Measurements from ENCODE around the gene TRIM13.

TRIM13 gene

GRCh38 chr13:50025436-50025835 is 28.6 kb downstream of the TRIM13 start:
- H3K4me3 ChIP-seq (ENCODE audit: control insufficient read depth, low read depth, low read length) = no peak overlapping the region
- TF ChIP-seq CTCF (IDR thresholded peaks at IDR 0.05; ENCODE audit: control insufficient read depth, insufficient read depth, low read depth, low read length, missing control alignments) = no peak
- no peak for DNase-seq (ENCODE audit: low read depth)

- DNase-seq (ENCODE audit: low read depth) = no peak
- TF ChIP-seq CTCF (IDR thresholded peaks at IDR 0.05; ENCODE audit: control insufficient read depth, insufficient read depth, low read depth, low read length, missing control alignments) = no peak
- no peak overlapping the region for H3K4me3 ChIP-seq (ENCODE audit: control insufficient read depth, low read depth, low read length)
Measured at GRCh38 chr13:50026788-50027473, 30.1 kb downstream of the TRIM13 start.

- no peak overlapping the region for H3K4me3 ChIP-seq (ENCODE audit: control insufficient read depth, low read depth, low read length)
- no peak for DNase-seq (ENCODE audit: low read depth)
- TF ChIP-seq CTCF (IDR thresholded peaks at IDR 0.05; ENCODE audit: control insufficient read depth, insufficient read depth, low read depth, low read length, missing control alignments) = no peak
Measured at GRCh38 chr13:50030315-50030714, 33.5 kb downstream of the TRIM13 start.

GRCh38 chr13:50033725-50034124 is 36.9 kb downstream of the TRIM13 start:
- H3K4me3 ChIP-seq (ENCODE audit: control insufficient read depth, low read depth, low read length) = no peak overlapping the region
- no peak for TF ChIP-seq CTCF (IDR thresholded peaks at IDR 0.05; ENCODE audit: control insufficient read depth, insufficient read depth, low read depth, low read length, missing control alignments)
- peak; percentile 35 for DNase-seq (ENCODE audit: low read depth)

- no peak for DNase-seq (ENCODE audit: low read depth)
- TF ChIP-seq CTCF (IDR thresholded peaks at IDR 0.05; ENCODE audit: control insufficient read depth, insufficient read depth, low read depth, low read length, missing control alignments) = no peak
- H3K4me3 ChIP-seq (ENCODE audit: control insufficient read depth, low read depth, low read length) = no peak overlapping the region
Measured at GRCh38 chr13:50037788-50038187, 40.9 kb downstream of the TRIM13 start.

- no peak for DNase-seq (ENCODE audit: low read depth)
- no peak for TF ChIP-seq CTCF (IDR thresholded peaks at IDR 0.05; ENCODE audit: control insufficient read depth, insufficient read depth, low read depth, low read length, missing control alignments)
- H3K4me3 ChIP-seq (ENCODE audit: control insufficient read depth, low read depth, low read length) = no peak overlapping the region
Measured at GRCh38 chr13:50038266-50038665, 41.4 kb downstream of the TRIM13 start.

All from AG09309 (cell line).